ENCODE data around the gene COL16A1.

The COL16A1 gene

GRCh38 chr1:31675756-31676155 lies 28.1 kb downstream of the COL16A1 start:
- H3K9ac ChIP-seq (ENCODE audit: low read depth, low read length, poor library complexity, severe bottlenecking) = no peak overlapping the region
- H3K27me3 ChIP-seq (ENCODE audit: insufficient read depth, low read length, poor library complexity, severe bottlenecking) = peaks cover 3% of the 10 kb centered on the region
- H3K36me3 ChIP-seq (ENCODE audit: insufficient read depth, low read length) = no peaks in the 10 kb centered on the region
- H3K4me1 ChIP-seq (ENCODE audit: insufficient read depth, low read length, poor library complexity, severe bottlenecking) = no peaks in the 10 kb centered on the region
- H3K79me2 ChIP-seq (ENCODE audit: insufficient read depth, low read length) = no peaks in the 10 kb centered on the region
- H3K4me2 ChIP-seq (ENCODE audit: low read depth, low read length, poor library complexity, severe bottlenecking) = no peak overlapping the region
- no peak overlapping the region for H3K4me3 ChIP-seq (ENCODE audit: low read length, poor library complexity, severe bottlenecking)
- no peaks in the 10 kb centered on the region for H4K20me1 ChIP-seq (ENCODE audit: insufficient read depth, low read length, poor library complexity, severe bottlenecking)
- TF ChIP-seq CTCF (conservative IDR thresholded peaks at IDR 0.05; ENCODE audit: low read length) (no peak), EZH2phosphoT487 (IDR thresholded peaks at IDR 0.05; ENCODE audit: borderline replicate concordance) (no peak)
- no peak overlapping the region for H2AFZ ChIP-seq (ENCODE audit: low read length)
- H3K9me3 ChIP-seq (ENCODE audit: insufficient read depth, low read depth, low read length) = no peaks in the 10 kb centered on the region
- H3K9me2 ChIP-seq (replicated peaks; ENCODE audit: low read depth, low read length) = no peaks in the 10 kb centered on the region
- no peaks in the 10 kb centered on the region for H3F3A ChIP-seq (ENCODE audit: low read depth)

DNA sequence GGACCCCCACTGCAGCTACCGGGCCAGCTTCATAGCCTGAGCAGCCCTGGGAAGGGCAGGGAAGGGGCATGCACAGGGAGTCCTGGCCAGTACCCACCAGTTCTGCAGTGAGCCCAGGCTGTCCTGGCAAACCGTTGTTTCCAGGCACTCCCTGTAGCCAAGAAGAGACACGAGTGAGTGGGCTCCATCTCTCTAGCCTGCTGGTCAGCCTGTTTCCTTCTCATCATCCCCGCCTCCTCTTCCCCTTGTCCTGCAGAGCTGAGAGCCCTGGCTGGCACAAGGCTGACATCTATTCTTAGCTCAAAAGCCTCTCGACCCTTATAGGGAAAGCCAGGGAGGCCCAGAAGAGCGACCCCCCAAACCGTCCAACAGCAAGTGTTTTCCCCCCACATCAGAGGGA lies 28.7 kb downstream of the COL16A1 start:
- Histone ChIP-seq H4K20me1 (ENCODE audit: insufficient read depth, low read length, poor library complexity, severe bottlenecking) (no peaks in the 10 kb centered on the region), H2AFZ (ENCODE audit: low read length) (no peak overlapping the region), H3F3A (ENCODE audit: low read depth) (no peaks in the 10 kb centered on the region), H3K79me2 (ENCODE audit: insufficient read depth, low read length) (no peaks in the 10 kb centered on the region), H3K4me2 (ENCODE audit: low read depth, low read length, poor library complexity, severe bottlenecking) (no peak overlapping the region), H3K9me3 (ENCODE audit: insufficient read depth, low read depth, low read length) (no peaks in the 10 kb centered on the region), H3K4me3 (ENCODE audit: low read length, poor library complexity, severe bottlenecking) (no peak overlapping the region), H3K27me3 (ENCODE audit: insufficient read depth, low read length, poor library complexity, severe bottlenecking) (no peaks in the 10 kb centered on the region), H3K9ac (ENCODE audit: low read depth, low read length, poor library complexity, severe bottlenecking) (no peak overlapping the region), H3K36me3 (ENCODE audit: insufficient read depth, low read length) (no peaks in the 10 kb centered on the region), H3K4me1 (ENCODE audit: insufficient read depth, low read length, poor library complexity, severe bottlenecking) (peaks cover 1% of the 10 kb centered on the region), H3K9me2 (replicated peaks; ENCODE audit: low read depth, low read length) (no peaks in the 10 kb centered on the region)
- TF ChIP-seq EZH2phosphoT487 (IDR thresholded peaks at IDR 0.05; ENCODE audit: borderline replicate concordance) (no peak), CTCF (conservative IDR thresholded peaks at IDR 0.05; ENCODE audit: low read length) (no peak)

DNA sequence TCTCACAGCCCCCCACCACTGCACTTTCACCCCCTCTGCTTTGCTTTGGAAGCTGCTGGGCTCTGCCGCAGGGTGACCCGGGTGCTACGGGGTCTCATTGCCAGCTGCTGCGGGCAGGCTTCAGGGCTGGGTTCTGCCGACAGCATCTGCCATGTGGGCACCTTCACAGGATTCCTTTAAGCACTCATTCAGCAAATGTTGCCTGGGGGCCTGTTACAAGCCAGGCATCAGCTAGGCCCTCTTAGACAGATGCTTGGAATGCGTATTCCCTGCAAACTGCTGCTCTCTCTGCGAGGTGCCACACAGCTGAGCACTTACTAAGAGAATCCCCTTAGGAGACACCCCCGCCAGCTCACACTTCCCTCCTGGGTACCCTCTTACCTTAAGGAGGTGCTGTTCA lies 29.2 kb downstream of the COL16A1 start:
- no peak for TF ChIP-seq EZH2phosphoT487 (IDR thresholded peaks at IDR 0.05; ENCODE audit: borderline replicate concordance)
- Histone ChIP-seq H3K4me2 (ENCODE audit: low read depth, low read length, poor library complexity, severe bottlenecking) (no peak overlapping the region), H3K27me3 (ENCODE audit: insufficient read depth, low read length, poor library complexity, severe bottlenecking) (no peaks in the 10 kb centered on the region), H3K9ac (ENCODE audit: low read depth, low read length, poor library complexity, severe bottlenecking) (no peak overlapping the region), H3K36me3 (ENCODE audit: insufficient read depth, low read length) (no peaks in the 10 kb centered on the region), H3K9me2 (replicated peaks; ENCODE audit: low read depth, low read length) (no peaks in the 10 kb centered on the region), H3K4me3 (ENCODE audit: low read length, poor library complexity, severe bottlenecking) (no peak overlapping the region), H2AFZ (ENCODE audit: low read length) (no peak overlapping the region), H3K4me1 (ENCODE audit: insufficient read depth, low read length, poor library complexity, severe bottlenecking) (peaks cover 4% of the 10 kb centered on the region), H3F3A (ENCODE audit: low read depth) (no peaks in the 10 kb centered on the region), H3K9me3 (ENCODE audit: insufficient read depth, low read depth, low read length) (no peaks in the 10 kb centered on the region), H3K79me2 (ENCODE audit: insufficient read depth, low read length) (no peaks in the 10 kb centered on the region), H4K20me1 (ENCODE audit: insufficient read depth, low read length, poor library complexity, severe bottlenecking) (no peaks in the 10 kb centered on the region)

DNA sequence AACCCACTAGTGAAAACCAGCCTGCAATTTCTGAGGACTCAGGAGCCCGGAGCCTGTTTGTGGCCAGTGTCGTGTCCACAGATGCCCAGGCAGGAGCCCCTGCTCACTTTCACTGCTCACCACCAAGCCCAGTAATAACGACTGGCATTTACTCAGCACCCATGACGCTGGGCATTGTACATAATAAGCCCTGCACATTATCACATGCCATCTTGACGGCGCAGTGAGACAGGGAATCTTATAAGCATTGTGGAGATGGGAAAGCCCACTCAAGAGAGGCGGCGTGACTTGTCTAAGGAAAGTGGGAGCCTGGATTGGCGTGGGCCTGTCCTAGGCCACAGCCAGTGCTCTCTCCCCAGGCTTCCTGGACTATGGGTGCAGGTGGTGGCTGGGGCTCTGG lies 30.4 kb downstream of the COL16A1 start:
- Histone ChIP-seq H3K4me3 (ENCODE audit: low read length, poor library complexity, severe bottlenecking) (no peak overlapping the region), H3F3A (ENCODE audit: low read depth) (no peaks in the 10 kb centered on the region), H3K36me3 (ENCODE audit: insufficient read depth, low read length) (no peaks in the 10 kb centered on the region)

More for the DNA sequence above, 30.4 kb downstream of the COL16A1 start:
- no peak overlapping the region for H3K9ac ChIP-seq (ENCODE audit: low read depth, low read length, poor library complexity, severe bottlenecking)
- H3K79me2 ChIP-seq (ENCODE audit: insufficient read depth, low read length) = no peaks in the 10 kb centered on the region
- H4K20me1 ChIP-seq (ENCODE audit: insufficient read depth, low read length, poor library complexity, severe bottlenecking) = no peaks in the 10 kb centered on the region
- no peak for TF ChIP-seq EZH2phosphoT487 (IDR thresholded peaks at IDR 0.05; ENCODE audit: borderline replicate concordance)
- TF ChIP-seq CTCF (conservative IDR thresholded peaks at IDR 0.05; ENCODE audit: low read length) = no peak
- no peak overlapping the region for H2AFZ ChIP-seq (ENCODE audit: low read length)
- no peak overlapping the region for H3K4me2 ChIP-seq (ENCODE audit: low read depth, low read length, poor library complexity, severe bottlenecking)
- H3K9me2 ChIP-seq (replicated peaks; ENCODE audit: low read depth, low read length) = no peaks in the 10 kb centered on the region
- H3K9me3 ChIP-seq (ENCODE audit: insufficient read depth, low read depth, low read length) = no peaks in the 10 kb centered on the region
- H3K27me3 ChIP-seq (ENCODE audit: insufficient read depth, low read length, poor library complexity, severe bottlenecking) = no peaks in the 10 kb centered on the region
- peaks cover 4% of the 10 kb centered on the region for H3K4me1 ChIP-seq (ENCODE audit: insufficient read depth, low read length, poor library complexity, severe bottlenecking)

Measured in Loucy (cell line).